HG02623 (cell line): ENCODE results near the gene SLC15A1.
A peak's percentile ranks its signal among the peaks of the same experiment; 100 is the strongest.

ENCODE experiments used
- ATAC-seq: cut with Tn5 transposase; IDR thresholded peaks from one replicate; pipeline ENCODE4 v1.9.1; 2021; ENCODE audit warnings: moderate library complexity; ENCODE audit not compliant: unreplicated experiment

SLC15A1 gene

GRCh38 chr13:98781905-98782304 is 29.4 kb upstream of the SLC15A1 start:
- no peak for ATAC-seq

- no peak for ATAC-seq
Observed at GRCh38 chr13:98781470-98781869, 29.0 kb upstream of the SLC15A1 start.

- no peak for ATAC-seq
Observed at GRCh38 chr13:98781045-98781444, 28.6 kb upstream of the SLC15A1 start.

GRCh38 chr13:98780451-98780850 is 28.0 kb upstream of the SLC15A1 start:
- no peak for ATAC-seq

GRCh38 chr13:98779695-98780094 is 27.2 kb upstream of the SLC15A1 start:
- ATAC-seq: no peak

GRCh38 chr13:98778749-98779148 is 26.3 kb upstream of the SLC15A1 start:
- ATAC-seq: no peak

- ATAC-seq: no peak
Observed at GRCh38 chr13:98776644-98777043, 24.2 kb upstream of the SLC15A1 start.

- no peak for ATAC-seq
Observed at GRCh38 chr13:98775844-98776598, 23.5 kb upstream of the SLC15A1 start.

- ATAC-seq: no peak
Observed at GRCh38 chr13:98775386-98775785, 22.9 kb upstream of the SLC15A1 start.

- no peak for ATAC-seq
Observed at GRCh38 chr13:98774776-98775175, 22.3 kb upstream of the SLC15A1 start.

- ATAC-seq: no peak
Observed at GRCh38 chr13:98773921-98774320, 21.4 kb upstream of the SLC15A1 start.

GRCh38 chr13:98772794-98773452 is 20.5 kb upstream of the SLC15A1 start:
- no peak for ATAC-seq

- ATAC-seq: no peak
Observed at GRCh38 chr13:98771838-98772611, 19.6 kb upstream of the SLC15A1 start.

GRCh38 chr13:98769736-98770135 is 17.3 kb upstream of the SLC15A1 start:
- ATAC-seq: no peak

GRCh38 chr13:98768522-98768921 is 16.1 kb upstream of the SLC15A1 start:
- no peak for ATAC-seq

GRCh38 chr13:98766697-98767096 is 14.2 kb upstream of the SLC15A1 start:
- no peak for ATAC-seq

GRCh38 chr13:98765996-98766519 is 13.6 kb upstream of the SLC15A1 start:
- ATAC-seq: no peak

GRCh38 chr13:98761986-98762616 is 9.6 kb upstream of the SLC15A1 start:
- ATAC-seq: no peak

- ATAC-seq: peak; percentile 68
Observed at GRCh38 chr13:98761126-98761985, 8.9 kb upstream of the SLC15A1 start.

GRCh38 chr13:98755729-98756128 is 3.3 kb upstream of the SLC15A1 start:
- ATAC-seq: no peak
